Activated CD8-positive, alpha-beta T cell treated with anti-CD3 and anti-CD28 coated beads for 36 hours (primary cell): ENCODE measurements around the gene KIRREL1. TPM values are rescaled to one million over a fixed set of nuclear protein-coding genes. Genes with fewer than 3 reads are reported as not detected.

Experiments used
- ATAC-seq: fragments of 200-7000 bp; cut with Tn5 transposase; one replicate; pipeline ENCODE4 v1.10.0; 2021; ENCODE audit warnings: mild to moderate bottlenecking, moderate library complexity
- CTCF ChIA-PET: fragments of 350-600 bp; sonication (Branson Sonifier 250); formaldehyde crosslinking; loops from one replicate; lab custom pipeline; 2021; ENCODE audit warnings: antibody characterized with exemption; lab: Charles Lee
- POLR2A ChIA-PET: fragments of 350-600 bp; sonication (Branson Sonifier 250); formaldehyde crosslinking; loops from one replicate; lab custom pipeline; 2021; ENCODE audit warnings: antibody characterized with exemption; lab: Charles Lee
- DNase-seq: peaks from one replicate; pipeline ENCODE4 v3.0.0-alpha.2; 2020
- H3K27ac Mint-ChIP-seq: one replicate; pipeline ENCODE4 v1.8.0; 2021; ENCODE audit warnings: mild to moderate bottlenecking, mixed read lengths
- H3K27me3 Mint-ChIP-seq: one replicate; pipeline ENCODE4 v1.8.0; 2021; ENCODE audit warnings: mixed read lengths
- H3K36me3 Mint-ChIP-seq: one replicate; pipeline ENCODE4 v1.8.0; 2021; ENCODE audit warnings: low read depth, mixed read lengths
- H3K4me1 Mint-ChIP-seq: one replicate; pipeline ENCODE4 v1.8.0; 2021; ENCODE audit warnings: low read depth, mixed read lengths
- H3K4me3 Mint-ChIP-seq: one replicate; pipeline ENCODE4 v1.8.0; 2021; ENCODE audit warnings: mild to moderate bottlenecking, moderate library complexity, mixed read lengths
- H3K9me3 Mint-ChIP-seq: one replicate; pipeline ENCODE4 v1.8.0; 2021; ENCODE audit warnings: mixed read lengths
- intact Hi-C: fragments of 100-400 bp; cut with micrococcal nuclease; formaldehyde crosslinking; loops from one replicate; pipeline ENCODE4 v1.10.0; 2022
- total RNA-seq, 2 experiments: library from RNA; stranded (reverse); gene quantifications; one replicate each; pipeline ENCODE4 v1.2.3, GENCODE V29; 2021
- TF ChIP-seq, protein P1 (sequence below): fragments of 200-600 bp; IDR thresholded peaks from one replicate; pipeline ENCODE4 v1.8.0; 2022; ENCODE audit warnings: antibody characterized with exemption, mild to moderate bottlenecking

Gene KIRREL1
- total RNA-seq, 2 experiments from 2014 or later, result 0.11 to 0.16 TPM

- H3K36me3 Mint-ChIP-seq, result no peaks in the 10 kb centered on the region
- peaks cover 4% of the 10 kb centered on the region for H3K27me3 Mint-ChIP-seq
- intact Hi-C loops, result no loop called here
- H3K4me1 Mint-ChIP-seq, result peaks cover 8% of the 10 kb centered on the region
- DNase-seq (no peak), ATAC-seq (no peak)
- TF ChIP-seq, protein P1, sequence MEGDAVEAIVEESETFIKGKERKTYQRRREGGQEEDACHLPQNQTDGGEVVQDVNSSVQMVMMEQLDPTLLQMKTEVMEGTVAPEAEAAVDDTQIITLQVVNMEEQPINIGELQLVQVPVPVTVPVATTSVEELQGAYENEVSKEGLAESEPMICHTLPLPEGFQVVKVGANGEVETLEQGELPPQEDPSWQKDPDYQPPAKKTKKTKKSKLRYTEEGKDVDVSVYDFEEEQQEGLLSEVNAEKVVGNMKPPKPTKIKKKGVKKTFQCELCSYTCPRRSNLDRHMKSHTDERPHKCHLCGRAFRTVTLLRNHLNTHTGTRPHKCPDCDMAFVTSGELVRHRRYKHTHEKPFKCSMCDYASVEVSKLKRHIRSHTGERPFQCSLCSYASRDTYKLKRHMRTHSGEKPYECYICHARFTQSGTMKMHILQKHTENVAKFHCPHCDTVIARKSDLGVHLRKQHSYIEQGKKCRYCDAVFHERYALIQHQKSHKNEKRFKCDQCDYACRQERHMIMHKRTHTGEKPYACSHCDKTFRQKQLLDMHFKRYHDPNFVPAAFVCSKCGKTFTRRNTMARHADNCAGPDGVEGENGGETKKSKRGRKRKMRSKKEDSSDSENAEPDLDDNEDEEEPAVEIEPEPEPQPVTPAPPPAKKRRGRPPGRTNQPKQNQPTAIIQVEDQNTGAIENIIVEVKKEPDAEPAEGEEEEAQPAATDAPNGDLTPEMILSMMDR, result no peak
- ChIA-PET POLR2A (interaction anchor here (0.7 kb wide), 1 partner anchor 950 kb away, joined by 3 read pairs; no protein-coding TSS in a partner anchor), CTCF (interaction anchor here (1.1 to 2.5 kb wide), 2 partner anchors 9 to 20 kb away, joined by 3 to 9 read pairs; no protein-coding TSS in a partner anchor)
- H3K9me3 Mint-ChIP-seq, result no peaks in the 10 kb centered on the region
- no peak overlapping the region for H3K27ac Mint-ChIP-seq
- H3K4me3 Mint-ChIP-seq, result no peak overlapping the region
Measured at GRCh38 chr1:158104891-158105290, 111.4 kb downstream of the KIRREL1 start.

- ChIA-PET POLR2A (interaction anchor here (0.7 to 1.0 kb wide), 2 partner anchors 113 to 950 kb away, joined by 3 read pairs; no protein-coding TSS in a partner anchor), CTCF (interaction anchor here (1.1 to 2.5 kb wide), 3 partner anchors 9 to 19 kb away, joined by 3 to 9 read pairs (median 5); no protein-coding TSS in a partner anchor)
- Mint-ChIP-seq H3K27me3 (peaks cover 4% of the 10 kb centered on the region), H3K4me1 (peaks cover 8% of the 10 kb centered on the region), H3K36me3 (no peaks in the 10 kb centered on the region), H3K27ac (no peak overlapping the region), H3K9me3 (no peaks in the 10 kb centered on the region), H3K4me3 (no peak overlapping the region)
- TF ChIP-seq, protein P1, result no peak
- intact Hi-C loops, result no loop called here
- ATAC-seq, result no peak
- no peak for DNase-seq
Measured at GRCh38 chr1:158105352-158106095, 112.1 kb downstream of the KIRREL1 start.

DNA sequence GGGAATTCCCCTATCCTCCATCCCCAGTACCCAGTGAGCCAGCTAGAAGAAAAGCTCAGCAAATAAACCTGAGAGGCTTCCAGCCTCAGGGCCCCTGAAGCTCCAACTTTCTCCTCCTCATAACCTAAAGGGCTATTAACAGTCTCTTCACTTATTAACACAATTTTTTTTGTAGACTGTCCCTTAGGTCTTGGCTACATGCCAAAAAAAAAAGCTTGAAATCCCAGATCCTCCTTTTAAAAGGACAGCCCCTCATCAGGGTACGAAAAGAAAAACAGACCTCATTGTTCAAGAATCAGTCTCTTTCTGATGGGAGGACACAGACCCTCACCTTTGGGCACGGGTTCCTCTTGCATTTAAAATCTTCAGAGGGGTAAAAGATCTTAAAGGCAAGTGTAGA, 114.5 kb downstream of the KIRREL1 start:
- DNase-seq (no peak), ATAC-seq (no peak)
- intact Hi-C loops, result no loop called here
- Mint-ChIP-seq H3K27ac (no peak overlapping the region), H3K4me3 (no peak overlapping the region), H3K4me1 (peaks cover 1% of the 10 kb centered on the region), H3K9me3 (no peaks in the 10 kb centered on the region), H3K36me3 (no peaks in the 10 kb centered on the region), H3K27me3 (peaks cover 16% of the 10 kb centered on the region)
- ChIA-PET CTCF (interaction anchor here (0.8 to 5.7 kb wide), 5 partner anchors 10 to 17 kb away, joined by 3 to 19 read pairs (median 4); no protein-coding TSS in a partner anchor), POLR2A (interaction anchor here (0.6 kb wide), 1 partner anchor 1746 kb away, joined by 3 read pairs; no protein-coding TSS in a partner anchor)
- TF ChIP-seq, protein P1, result no peak

DNA sequence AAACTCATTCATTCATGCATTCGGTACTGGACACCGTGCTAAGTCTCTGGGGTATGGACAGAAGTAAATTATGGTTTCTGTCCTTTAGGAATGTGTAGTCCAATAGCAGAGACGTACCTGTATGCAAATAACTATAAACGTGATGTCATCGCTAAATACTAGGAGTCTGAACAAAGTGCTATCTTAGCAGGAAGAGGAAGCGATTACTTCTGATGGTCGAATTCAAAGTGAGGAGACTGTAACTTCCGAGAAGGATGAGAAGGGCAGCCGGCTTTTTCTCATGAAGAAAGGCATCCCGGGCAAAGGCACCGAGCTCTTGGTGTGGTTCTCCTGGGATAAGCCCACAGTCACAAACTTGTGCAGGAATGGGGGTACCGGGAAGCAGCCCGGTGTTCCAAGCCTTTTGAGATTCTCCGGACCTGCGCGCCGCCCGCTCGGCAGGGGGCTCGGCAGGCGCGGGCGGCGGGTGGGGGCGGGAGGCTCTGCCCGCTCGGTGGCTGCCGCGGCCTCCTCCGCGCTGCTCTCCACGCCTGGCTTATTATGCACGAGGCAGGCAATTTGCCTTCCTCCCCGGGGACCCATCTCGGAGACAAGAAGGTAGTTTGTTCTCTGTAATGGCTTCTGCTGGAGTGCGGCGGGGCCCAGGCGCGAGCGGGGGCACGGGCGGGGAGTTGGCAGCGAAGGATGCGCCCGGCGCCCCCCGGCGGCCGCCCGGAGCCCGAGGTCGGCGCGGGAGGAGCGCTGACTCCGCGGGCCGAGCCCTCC, 119.7 kb downstream of the KIRREL1 start:
- H3K9me3 Mint-ChIP-seq, result no peaks in the 10 kb centered on the region
- peak overlapping the region; percentile 62 for H3K4me3 Mint-ChIP-seq
- H3K27me3 Mint-ChIP-seq, result peaks cover 39% of the 10 kb centered on the region
- POLR2A ChIA-PET, result no interaction called here
- CTCF ChIA-PET, result interaction anchor here (0.9 to 15.7 kb wide), 7 partner anchors 10 to 151 kb away, joined by 3 to 145 read pairs (median 5); no protein-coding TSS in a partner anchor
- ATAC-seq, result peak; percentile 84
- no peaks in the 10 kb centered on the region for H3K36me3 Mint-ChIP-seq
- intact Hi-C loops, result no loop called here
- peak; percentile 57 for DNase-seq
- no peak overlapping the region for H3K27ac Mint-ChIP-seq
- peaks cover 13% of the 10 kb centered on the region for H3K4me1 Mint-ChIP-seq
- TF ChIP-seq, protein P1, result peak; percentile 59
